Measurements from ENCODE around the gene ZNF514. TPM values are rescaled to one million over a fixed set of nuclear protein-coding genes. Genes with fewer than 3 reads are reported as not detected.

ZNF514 gene
- total RNA-seq, 2 experiments from 2014 or later: 4.7 to 6.3 TPM

DNA sequence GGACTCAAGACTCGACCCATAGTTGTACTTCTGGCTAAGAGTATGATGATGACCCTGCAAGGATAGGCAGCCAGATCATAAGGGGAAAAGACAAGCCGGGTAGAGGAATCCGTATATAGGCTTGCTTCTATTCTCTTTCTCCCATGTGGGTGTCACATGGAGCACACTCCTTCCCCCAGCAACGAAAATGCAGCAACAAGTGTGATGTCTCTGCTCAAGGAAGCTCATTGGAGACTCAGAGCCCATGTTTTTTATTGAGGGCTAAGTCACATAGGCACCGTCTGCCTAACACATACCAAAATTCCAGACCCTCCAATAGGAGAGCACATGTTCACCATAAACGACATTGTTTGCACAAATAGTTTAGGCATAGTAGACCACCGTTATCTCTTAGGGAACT, 12.3 kb upstream of the ZNF514 start:
- no peaks in the 10 kb centered on the region for H3K4me1 ChIP-seq (ENCODE audit: insufficient read depth, low read length)
- H3K27me3 ChIP-seq (ENCODE audit: control insufficient read depth in 1 of 2, insufficient read depth in 2 of 2, low read length in 2 of 2): no peaks in the 10 kb centered on the region
- Mint-ChIP-seq H3K27ac (no peak overlapping the region), H3K4me3 (no peak overlapping the region), H3K27me3 (no peaks in the 10 kb centered on the region), H3K4me1 (ENCODE audit: low read depth) (peaks cover 12% of the 10 kb centered on the region), H3K36me3 (ENCODE audit: low read depth) (peaks cover 17% of the 10 kb centered on the region), H3K9me3 (no peaks in the 10 kb centered on the region)
- H3K27ac ChIP-seq (ENCODE audit: low read depth in 1 of 2, low read length in 2 of 2): no peak overlapping the region
- no peak overlapping the region for H3K4me3 ChIP-seq (ENCODE audit: low read length)
- H3K36me3 ChIP-seq (ENCODE audit: insufficient read depth, low read length): peaks cover 3% of the 10 kb centered on the region
- intact Hi-C loops (cut with DNase I, micrococcal nuclease): no loop called here
- CTCF ChIA-PET: no interaction called here
- ATAC-seq (ENCODE audit: poor library complexity) (no peak), DNase-seq (no peak)
- no peaks in the 10 kb centered on the region for H3K9me3 ChIP-seq (ENCODE audit: control insufficient read depth in 1 of 2, insufficient read depth in 1 of 2, low read length in 2 of 2)
- POLR2A ChIA-PET: no interaction called here
- TF ChIP-seq CTCF (IDR thresholded peaks at IDR 0.05): no peak

DNA sequence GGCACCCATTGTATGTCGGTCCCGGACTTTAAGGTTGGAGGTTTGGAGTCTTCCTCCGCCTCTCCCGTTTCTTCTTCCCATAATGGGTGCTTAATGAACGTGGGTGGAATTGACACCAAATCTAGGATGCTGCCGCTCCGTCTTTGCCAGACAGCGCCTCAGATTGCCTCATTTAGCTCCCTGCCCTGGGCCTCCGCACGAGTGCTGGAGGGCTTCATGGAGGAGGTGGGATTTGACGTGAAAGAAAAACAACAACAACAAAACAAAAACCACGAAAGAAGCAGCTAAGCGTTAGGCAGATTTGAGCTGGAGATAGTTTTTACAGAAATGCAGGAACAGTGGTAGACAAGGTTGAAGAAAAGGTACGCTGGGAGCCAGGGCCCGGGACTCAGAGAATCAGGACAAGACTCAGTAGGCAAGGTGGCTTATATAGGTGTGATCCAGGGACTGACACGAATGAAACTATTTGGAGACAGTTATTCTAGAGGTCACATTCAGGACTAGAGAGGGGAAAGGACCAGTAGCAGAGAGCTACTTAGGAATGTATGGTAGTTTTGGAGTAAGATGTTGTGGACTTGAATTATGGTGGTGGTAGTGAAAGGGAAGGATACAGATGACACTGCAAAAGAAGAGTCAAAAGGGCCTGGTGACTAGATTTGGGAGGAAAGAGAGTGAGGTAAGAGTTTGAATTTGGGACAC, 6.6 kb upstream of the ZNF514 start:
- CTCF ChIA-PET: interaction anchor here (1.3 to 2.4 kb wide), 3 partner anchors 45 to 90 kb away, joined by 3 to 6 read pairs (median 4); partner anchors contain the start of gene MRPS5
- Mint-ChIP-seq H3K36me3 (ENCODE audit: low read depth) (peaks cover 17% of the 10 kb centered on the region), H3K27ac (peak overlapping the region; percentile 96), H3K27me3 (no peaks in the 10 kb centered on the region), H3K9me3 (no peaks in the 10 kb centered on the region), H3K4me3 (peak overlapping the region; percentile 97), H3K4me1 (ENCODE audit: low read depth) (peaks cover 35% of the 10 kb centered on the region)
- Histone ChIP-seq H3K27ac (ENCODE audit: low read depth in 1 of 2, low read length in 2 of 2) (peak overlapping the region in 1 of 2 donors; percentile 86), H3K27me3 (ENCODE audit: control insufficient read depth in 1 of 2, insufficient read depth in 2 of 2, low read length in 2 of 2) (no peaks in the 10 kb centered on the region), H3K9me3 (ENCODE audit: control insufficient read depth in 1 of 2, insufficient read depth in 1 of 2, low read length in 2 of 2) (peaks cover 0 to 8% of the 10 kb centered on the region in 2 experiments), H3K4me3 (ENCODE audit: low read length) (peak overlapping the region; percentile 97), H3K36me3 (ENCODE audit: insufficient read depth, low read length) (no peaks in the 10 kb centered on the region), H3K4me1 (ENCODE audit: insufficient read depth, low read length) (peaks cover 15% of the 10 kb centered on the region)
- intact Hi-C loops (cut with DNase I, micrococcal nuclease): no loop called here
- ATAC-seq (ENCODE audit: poor library complexity) (peak; percentile 10), DNase-seq (no peak)
- POLR2A ChIA-PET: interaction anchor here (1.1 to 2.9 kb wide), 6 partner anchors 45 to 235 kb away, joined by 3 to 33 read pairs (median 10); partner anchors contain the start of genes MAL and MRPS5
- no peak for TF ChIP-seq CTCF (IDR thresholded peaks at IDR 0.05)

GRCh38 chr2:95165371-95166064, 5.9 kb upstream of the ZNF514 start, which contains the start of gene ZNF2:
TSS of gene ZNF2 (plus strand) at chr2:95165809. CDS start at chr2:95176227, 10,418 bp downstream.
- Histone ChIP-seq H3K4me3 (ENCODE audit: low read length) (peak within 1 kb of the TSS; percentile 97), H3K4me1 (ENCODE audit: insufficient read depth, low read length) (peaks cover 15% of the 10 kb centered on the region), H3K27ac (ENCODE audit: low read depth in 1 of 2, low read length in 2 of 2) (peak within 1 kb of the TSS; percentile 86 to 92), H3K36me3 (ENCODE audit: insufficient read depth, low read length) (no peaks in the 10 kb centered on the region), H3K9me3 (ENCODE audit: control insufficient read depth in 1 of 2, insufficient read depth in 1 of 2, low read length in 2 of 2) (peaks cover 0 to 8% of the 10 kb centered on the region in 2 experiments), H3K27me3 (ENCODE audit: control insufficient read depth in 1 of 2, insufficient read depth in 2 of 2, low read length in 2 of 2) (no peaks in the 10 kb centered on the region)
- TF ChIP-seq CTCF (IDR thresholded peaks at IDR 0.05): no peak
- no peaks in the 10 kb centered on the region for H3K9me3 Mint-ChIP-seq
- H3K4me1 Mint-ChIP-seq (ENCODE audit: low read depth): peaks cover 35% of the 10 kb centered on the region
- intact Hi-C loops (cut with DNase I, micrococcal nuclease): loop anchor here (1.0 to 2.0 kb wide), 4 partner anchors 41 to 238 kb away; partner anchors contain the start of genes ZNF892 (in 2 of the 2) and FAHD2A (in 1 of the 2)
- DNase-seq: peak; percentile 91 to 99 (median 96)
- peaks cover 17% of the 10 kb centered on the region for H3K36me3 Mint-ChIP-seq (ENCODE audit: low read depth)
- POLR2A ChIA-PET: interaction anchor here (1.1 to 2.9 kb wide), 8 partner anchors 44 to 237 kb away, joined by 3 to 33 read pairs (median 9); partner anchors contain the start of genes FAHD2A, MAL and MRPS5
- no peaks in the 10 kb centered on the region for H3K27me3 Mint-ChIP-seq
- peak within 1 kb of the TSS; percentile 97 for H3K4me3 Mint-ChIP-seq
- CTCF ChIA-PET: interaction anchor here (1.3 to 2.4 kb wide), 2 partner anchors 45 to 89 kb away, joined by 4 to 6 read pairs; partner anchors contain the start of gene MRPS5
- peak; percentile 92 for ATAC-seq (ENCODE audit: poor library complexity)
- peak within 1 kb of the TSS; percentile 96 for H3K27ac Mint-ChIP-seq

Data from CD4-positive, alpha-beta T cell (primary cell).